GM12873 (cell line): Measurements from ENCODE around the gene ZNF549.
"Not testable (repeated sequence)": the region's sequence is repeated elsewhere in the genome, so short reads cannot be mapped to it uniquely, and the experiment has no call there.

Experiments
- CTCF ChIP-seq: IDR thresholded peaks from 2 replicates; pipeline ENCODE4 v1.5.1; 2012; ENCODE audit warnings: low read depth, mild to moderate bottlenecking, moderate library complexity, low read length, control low read depth; ENCODE audit not compliant: insufficient read depth; ENCODE audit errors: missing control alignments

Gene ZNF549

GRCh38 chr19:57527136-57527881 lies at the start of gene ZNF549:
Gene ZNF549 (plus strand): TSS chr19:57527356. CDS start chr19:57527574, 218 bp downstream.
- no peak for TF ChIP-seq CTCF

GRCh38 chr19:57487477-57488298 lies 39.5 kb upstream of the ZNF549 start, which contains the start of gene ZNF419:
Gene ZNF419 (plus strand): TSS chr19:57487750. CDS start chr19:57487951, 201 bp downstream.
- peak; percentile 8 for TF ChIP-seq CTCF

- not testable (repeated sequence) for TF ChIP-seq CTCF
Observed at GRCh38 chr19:57499680-57500395, 27.3 kb upstream of the ZNF549 start, which contains the start of gene ZNF773. Gene ZNF773 (plus strand): TSS chr19:57499938. CDS start chr19:57500081, 143 bp downstream.

GRCh38 chr19:57506163-57506562 lies 21.0 kb upstream of the ZNF549 start:
- TF ChIP-seq CTCF: no peak

GRCh38 chr19:57511484-57511883 lies 15.7 kb upstream of the ZNF549 start:
- no peak for TF ChIP-seq CTCF

- no peak for TF ChIP-seq CTCF
Observed at GRCh38 chr19:57512845-57513244, 14.3 kb upstream of the ZNF549 start.
